ENCODE measurements around the gene PDXDC1. TPM values are rescaled to one million over a fixed set of nuclear protein-coding genes. Genes with fewer than 3 reads are reported as not detected.
"Not testable (repeated sequence)": the region's sequence is repeated elsewhere in the genome, so short reads cannot be mapped to it uniquely, and the experiment has no call there.

PDXDC1 gene
- total and polyA plus RNA-seq, 5 donors from 2014 or later, result 27.4 to 91.2 (median 29.7) TPM

GRCh38 chr16:15055141-15056053 lies 80.6 kb downstream of the PDXDC1 start:
- Mint-ChIP-seq H3K27ac (peak overlapping the region; percentile 78 to 89 (median 85)), H3K4me1 (peaks cover 7 to 33% (median 20%) of the 10 kb centered on the region in 4 donors), H3K27me3 (no peaks in the 10 kb centered on the region), H3K9me3 (no peaks in the 10 kb centered on the region), H3K4me3 (peak overlapping the region; percentile 90 to 93 (median 92)), H3K36me3 (peaks cover 8% of the 10 kb centered on the region)
- Histone ChIP-seq H3K4me3 (ENCODE audit: low read depth, low read length) (peak overlapping the region; percentile 78), H3K36me3 (ENCODE audit: control insufficient read depth, insufficient read depth, low read length) (peaks cover 14% of the 10 kb centered on the region), H3K9me3 (ENCODE audit: control insufficient read depth in 2 of 2, low read length in 2 of 2) (no peaks in the 10 kb centered on the region), H3K27ac (ENCODE audit: insufficient read depth, low read length, poor library complexity, severe bottlenecking) (peak overlapping the region; percentile 71), H3K4me1 (ENCODE audit: control insufficient read depth, insufficient read depth, low read length, poor library complexity, severe bottlenecking) (peaks cover 18% of the 10 kb centered on the region), H3K27me3 (ENCODE audit: control insufficient read depth, insufficient read depth, low read length) (no peaks in the 10 kb centered on the region)
- ATAC-seq (ENCODE audit: low read depth in 2 of 2) (peak; percentile 68 to 69), DNase-seq (peak in 1 of 3 donors; percentile 82)

- Mint-ChIP-seq H3K27ac (peak overlapping the region in 1 of 3 donors; percentile 48), H3K9me3 (no peaks in the 10 kb centered on the region), H3K4me1 (peaks cover 7 to 21% (median 15%) of the 10 kb centered on the region in 4 donors), H3K36me3 (peaks cover 25% of the 10 kb centered on the region), H3K27me3 (no peaks in the 10 kb centered on the region), H3K4me3 (peak overlapping the region in 1 of 4 donors; percentile 90)
- no peak overlapping the region for H3K27ac ChIP-seq (ENCODE audit: insufficient read depth, low read length, poor library complexity, severe bottlenecking)
- no peaks in the 10 kb centered on the region for H3K27me3 ChIP-seq (ENCODE audit: control insufficient read depth, insufficient read depth, low read length)
- no peak overlapping the region for H3K4me3 ChIP-seq (ENCODE audit: low read depth, low read length)
- peaks cover 18% of the 10 kb centered on the region for H3K4me1 ChIP-seq (ENCODE audit: control insufficient read depth, insufficient read depth, low read length, poor library complexity, severe bottlenecking)
- H3K36me3 ChIP-seq (ENCODE audit: control insufficient read depth, insufficient read depth, low read length), result peaks cover 36% of the 10 kb centered on the region
- no peaks in the 10 kb centered on the region for H3K9me3 ChIP-seq (ENCODE audit: control insufficient read depth in 2 of 2, low read length in 2 of 2)
- no peak for ATAC-seq (ENCODE audit: low read depth in 2 of 2)
- DNase-seq, result no peak
Observed at GRCh38 chr16:15057681-15058417, 83.0 kb downstream of the PDXDC1 start.

- Mint-ChIP-seq H3K4me1 (peaks cover 7 to 15% (median 10%) of the 10 kb centered on the region in 4 donors), H3K36me3 (peaks cover 28% of the 10 kb centered on the region), H3K27ac (no peak overlapping the region), H3K4me3 (no peak overlapping the region), H3K27me3 (no peaks in the 10 kb centered on the region), H3K9me3 (no peaks in the 10 kb centered on the region)
- H3K27ac ChIP-seq (ENCODE audit: insufficient read depth, low read length, poor library complexity, severe bottlenecking), result no peak overlapping the region
- H3K4me1 ChIP-seq (ENCODE audit: control insufficient read depth, insufficient read depth, low read length, poor library complexity, severe bottlenecking), result peaks cover 16% of the 10 kb centered on the region
- H3K9me3 ChIP-seq (ENCODE audit: control insufficient read depth in 2 of 2, low read length in 2 of 2), result no peaks in the 10 kb centered on the region
- no peak overlapping the region for H3K4me3 ChIP-seq (ENCODE audit: low read depth, low read length)
- H3K36me3 ChIP-seq (ENCODE audit: control insufficient read depth, insufficient read depth, low read length), result peaks cover 41% of the 10 kb centered on the region
- no peaks in the 10 kb centered on the region for H3K27me3 ChIP-seq (ENCODE audit: control insufficient read depth, insufficient read depth, low read length)
- no peak for ATAC-seq (ENCODE audit: low read depth in 2 of 2)
- DNase-seq, result no peak
Observed at GRCh38 chr16:15059324-15059723, 84.5 kb downstream of the PDXDC1 start.

GRCh38 chr16:15062085-15062810 lies 87.4 kb downstream of the PDXDC1 start:
- peaks cover 34% of the 10 kb centered on the region for H3K36me3 Mint-ChIP-seq
- not testable (repeated sequence) for H3K4me3 ChIP-seq (ENCODE audit: low read depth, low read length); H3K27me3 ChIP-seq (ENCODE audit: control insufficient read depth, insufficient read depth, low read length); H3K27ac ChIP-seq (ENCODE audit: insufficient read depth, low read length, poor library complexity, severe bottlenecking); H3K9me3 ChIP-seq (ENCODE audit: control insufficient read depth in 2 of 2, low read length in 2 of 2); H3K9me3 Mint-ChIP-seq; H3K4me1 ChIP-seq (ENCODE audit: control insufficient read depth, insufficient read depth, low read length, poor library complexity, severe bottlenecking); H3K27ac Mint-ChIP-seq; ATAC-seq (ENCODE audit: low read depth in 2 of 2); H3K4me1 Mint-ChIP-seq; H3K27me3 Mint-ChIP-seq
- peaks cover 49% of the 10 kb centered on the region for H3K36me3 ChIP-seq (ENCODE audit: control insufficient read depth, insufficient read depth, low read length)
- H3K4me3 Mint-ChIP-seq, result peak overlapping the region in 1 of 4 donors; percentile 4
- peak in 1 of 3 donors; percentile 28 for DNase-seq

- peaks cover 24% of the 10 kb centered on the region for H3K36me3 Mint-ChIP-seq
- not testable (repeated sequence) for H3K4me1 Mint-ChIP-seq; H3K27ac ChIP-seq (ENCODE audit: insufficient read depth, low read length, poor library complexity, severe bottlenecking); H3K27ac Mint-ChIP-seq; DNase-seq; H3K27me3 Mint-ChIP-seq; H3K4me3 Mint-ChIP-seq; H3K9me3 Mint-ChIP-seq; H3K4me3 ChIP-seq (ENCODE audit: low read depth, low read length); H3K9me3 ChIP-seq (ENCODE audit: control insufficient read depth in 2 of 2, low read length in 2 of 2); ATAC-seq (ENCODE audit: low read depth in 2 of 2); H3K27me3 ChIP-seq (ENCODE audit: control insufficient read depth, insufficient read depth, low read length); H3K4me1 ChIP-seq (ENCODE audit: control insufficient read depth, insufficient read depth, low read length, poor library complexity, severe bottlenecking)
- H3K36me3 ChIP-seq (ENCODE audit: control insufficient read depth, insufficient read depth, low read length), result peaks cover 44% of the 10 kb centered on the region
Observed at GRCh38 chr16:15065961-15066360, 91.1 kb downstream of the PDXDC1 start.

- not testable (repeated sequence) for H3K9me3 Mint-ChIP-seq; H3K4me1 Mint-ChIP-seq; DNase-seq; H3K4me1 ChIP-seq (ENCODE audit: control insufficient read depth, insufficient read depth, low read length, poor library complexity, severe bottlenecking); H3K27me3 ChIP-seq (ENCODE audit: control insufficient read depth, insufficient read depth, low read length); H3K4me3 ChIP-seq (ENCODE audit: low read depth, low read length); ATAC-seq (ENCODE audit: low read depth in 2 of 2); H3K9me3 ChIP-seq (ENCODE audit: control insufficient read depth in 2 of 2, low read length in 2 of 2); H3K27me3 Mint-ChIP-seq; H3K27ac Mint-ChIP-seq; H3K27ac ChIP-seq (ENCODE audit: insufficient read depth, low read length, poor library complexity, severe bottlenecking); H3K4me3 Mint-ChIP-seq
- H3K36me3 ChIP-seq (ENCODE audit: control insufficient read depth, insufficient read depth, low read length), result peaks cover 37% of the 10 kb centered on the region
- peaks cover 19% of the 10 kb centered on the region for H3K36me3 Mint-ChIP-seq
Observed at GRCh38 chr16:15066690-15067089, 91.9 kb downstream of the PDXDC1 start.

GRCh38 chr16:15071013-15071412 lies 96.2 kb downstream of the PDXDC1 start:
- not testable (repeated sequence) for H3K27me3 ChIP-seq (ENCODE audit: control insufficient read depth, insufficient read depth, low read length); H3K4me3 Mint-ChIP-seq; H3K9me3 ChIP-seq (ENCODE audit: control insufficient read depth in 2 of 2, low read length in 2 of 2); H3K4me3 ChIP-seq (ENCODE audit: low read depth, low read length); H3K27ac Mint-ChIP-seq; H3K9me3 Mint-ChIP-seq; ATAC-seq (ENCODE audit: low read depth in 2 of 2); DNase-seq; H3K27me3 Mint-ChIP-seq; H3K27ac ChIP-seq (ENCODE audit: insufficient read depth, low read length, poor library complexity, severe bottlenecking); H3K4me1 ChIP-seq (ENCODE audit: control insufficient read depth, insufficient read depth, low read length, poor library complexity, severe bottlenecking)
- Mint-ChIP-seq H3K4me1 (peaks cover 0 to 14% (median 4%) of the 10 kb centered on the region in 4 donors), H3K36me3 (peaks cover 31% of the 10 kb centered on the region)
- H3K36me3 ChIP-seq (ENCODE audit: control insufficient read depth, insufficient read depth, low read length), result peaks cover 52% of the 10 kb centered on the region
